GM12878 (cell line): ENCODE data around the gene HK3. TPM values are rescaled to one million over a fixed set of nuclear protein-coding genes. Genes with fewer than 3 reads are reported as not detected.

Source experiments
- CBX3 ChIP-seq: fragments of 200-600 bp; sonication (generic); IDR thresholded peaks from 2 replicates; pipeline ENCODE4 v1.6.1; 2016; ENCODE audit warnings: low read depth, borderline replicate concordance
- CHD4 ChIP-seq: fragments of 200-600 bp; sonication (generic); IDR thresholded peaks from 2 replicates; pipeline ENCODE4 v1.6.1; 2016; ENCODE audit warnings: mild to moderate bottlenecking
- DPF2 ChIP-seq: fragments of 450-650 bp; IDR thresholded peaks from 2 replicates; pipeline ENCODE4 v1.6.1; 2017; ENCODE audit warnings: mild to moderate bottlenecking
- GABPA ChIP-seq: IDR thresholded peaks from 2 replicates; pipeline ENCODE4 v1.6.1; 2014; ENCODE audit warnings: antibody characterized with exemption, low read depth, mild to moderate bottlenecking, inconsistent platforms
- PAX5 ChIP-seq: IDR thresholded peaks from 2 replicates; pipeline ENCODE4 v1.6.1; 2011; ENCODE audit warnings: low read depth, low read length, borderline replicate concordance
- POU2F2 ChIP-seq: IDR thresholded peaks from 3 replicates; pipeline ENCODE4 v1.6.1; 2011; ENCODE audit warnings: low read depth, mild to moderate bottlenecking, low read length, borderline replicate concordance
- SIN3A ChIP-seq: IDR thresholded peaks from 2 replicates; pipeline ENCODE4 v1.6.1; 2012; ENCODE audit warnings: low read depth, low read length, improper control_type of control experiment
- SREBF2 ChIP-seq: IDR thresholded peaks from 2 replicates; pipeline ENCODE4 v1.6.1; 2012; ENCODE audit warnings: mild to moderate bottlenecking, low read length
- ZNF24 ChIP-seq: fragments of 450-650 bp; IDR thresholded peaks from 2 replicates; pipeline ENCODE4 v1.6.1; 2017; ENCODE audit warnings: antibody characterized with exemption, mild to moderate bottlenecking
- ZZZ3 ChIP-seq: IDR thresholded peaks from 2 replicates; pipeline ENCODE4 v1.6.1; 2011; ENCODE audit warnings: low read depth; ENCODE audit not compliant: control insufficient read depth, insufficient read length
- polyA plus RNA-seq, 11 experiments: library from polyadenylated mRNA; depleted of rRNA in 4 of 11; unstranded in 6 of 11; stranded (reverse) in 5 of 11; fragments of >200 nt; fragmentation: Nextera tagmentation in 4 of 11; fragmentation: Illumina TruSeq in 1 of 11; extraction: Ambion mirVana in 4 of 11; extraction: Trizol in 1 of 11; gene quantifications; 1 replicate in 1 of 11; 2 replicates in 10 of 11; pipeline versions ENCODE4 v1.2.1 to v1.2.3, GENCODE V29; 2011 to 2016; ENCODE audit warnings: inconsistent platforms in 2 of 11, missing spikeins in 2 of 11, low read depth in 1 of 11
- total RNA-seq, 4 experiments: library from RNA; depleted of rRNA in 3 of 4; stranded (reverse); fragments of >200 nt in 3 of 4; fragmentation: Illumina TruSeq in 1 of 4; extraction: Trizol in 1 of 4; gene quantifications; 2 replicates each; pipeline versions ENCODE4 v1.2.1 to v1.2.3, GENCODE V29; 2013 to 2021
- TF ChIP-seq, protein P1 (sequence below): fragments of 450-650 bp; IDR thresholded peaks from 2 replicates; pipeline ENCODE4 v1.6.1; 2018; ENCODE audit warnings: borderline replicate concordance, mild to moderate bottlenecking; ENCODE audit not compliant: partially characterized antibody
- TF ChIP-seq, protein P2 (sequence below): IDR thresholded peaks from 2 replicates; pipeline ENCODE4 v1.6.1; 2011; ENCODE audit warnings: mild to moderate bottlenecking, low read depth, low read length, moderate library complexity; ENCODE audit not compliant: insufficient replicate concordance
- TF ChIP-seq, protein P3 (sequence below): fragments of 450-650 bp; formaldehyde crosslinking; IDR thresholded peaks from 2 replicates; pipeline ENCODE4 v1.5.0; 2022; ENCODE audit warnings: mild to moderate bottlenecking, missing genetic modification characterization

The HK3 gene
- total and polyA plus RNA-seq, 10 of the 15 experiments (the other 5 are each of a cell fraction or from before 2014, with no cell fraction given), result 0.13 to 1.3 (median 0.26) TPM; not detected in 4

DNA sequence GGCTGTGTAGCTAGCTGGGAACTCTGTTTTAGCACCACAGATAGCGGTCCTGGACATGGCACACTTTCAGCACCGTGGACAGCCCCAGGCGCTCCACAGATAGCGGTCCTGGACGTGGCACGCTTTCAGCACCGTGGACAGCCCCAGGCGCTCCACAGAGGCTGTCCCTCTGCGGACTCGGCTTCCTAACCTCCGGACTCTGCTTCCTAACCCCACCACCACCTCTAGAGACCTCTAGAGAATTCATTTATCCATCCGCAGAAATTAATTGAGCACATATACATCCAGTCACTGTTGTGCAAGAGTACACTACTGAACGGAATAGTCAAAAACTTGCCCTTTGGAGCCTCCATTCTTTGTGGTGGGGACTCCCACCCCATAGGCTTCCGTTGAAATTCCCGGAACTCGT lies 61.4 kb downstream of the HK3 start (continued):
- TF ChIP-seq POU2F2 (no peak), ZZZ3 (no peak), GABPA (no peak), PAX5 (no peak), CBX3 (no peak), SIN3A (peak; percentile 96), CHD4 (no peak), DPF2 (no peak), SREBF2 (no peak), ZNF24 (no peak)
- TF ChIP-seq, protein P1, sequence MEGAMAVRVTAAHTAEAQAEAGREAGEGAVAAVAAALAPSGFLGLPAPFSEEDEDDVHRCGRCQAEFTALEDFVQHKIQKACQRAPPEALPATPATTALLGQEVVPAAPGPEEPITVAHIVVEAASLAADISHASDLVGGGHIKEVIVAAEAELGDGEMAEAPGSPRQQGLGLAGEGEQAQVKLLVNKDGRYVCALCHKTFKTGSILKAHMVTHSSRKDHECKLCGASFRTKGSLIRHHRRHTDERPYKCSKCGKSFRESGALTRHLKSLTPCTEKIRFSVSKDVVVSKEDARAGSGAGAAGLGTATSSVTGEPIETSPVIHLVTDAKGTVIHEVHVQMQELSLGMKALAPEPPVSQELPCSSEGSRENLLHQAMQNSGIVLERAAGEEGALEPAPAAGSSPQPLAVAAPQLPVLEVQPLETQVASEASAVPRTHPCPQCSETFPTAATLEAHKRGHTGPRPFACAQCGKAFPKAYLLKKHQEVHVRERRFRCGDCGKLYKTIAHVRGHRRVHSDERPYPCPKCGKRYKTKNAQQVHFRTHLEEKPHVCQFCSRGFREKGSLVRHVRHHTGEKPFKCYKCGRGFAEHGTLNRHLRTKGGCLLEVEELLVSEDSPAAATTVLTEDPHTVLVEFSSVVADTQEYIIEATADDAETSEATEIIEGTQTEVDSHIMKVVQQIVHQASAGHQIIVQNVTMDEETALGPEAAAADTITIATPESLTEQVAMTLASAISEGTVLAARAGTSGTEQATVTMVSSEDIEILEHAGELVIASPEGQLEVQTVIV, result no peak
- TF ChIP-seq, protein P2, sequence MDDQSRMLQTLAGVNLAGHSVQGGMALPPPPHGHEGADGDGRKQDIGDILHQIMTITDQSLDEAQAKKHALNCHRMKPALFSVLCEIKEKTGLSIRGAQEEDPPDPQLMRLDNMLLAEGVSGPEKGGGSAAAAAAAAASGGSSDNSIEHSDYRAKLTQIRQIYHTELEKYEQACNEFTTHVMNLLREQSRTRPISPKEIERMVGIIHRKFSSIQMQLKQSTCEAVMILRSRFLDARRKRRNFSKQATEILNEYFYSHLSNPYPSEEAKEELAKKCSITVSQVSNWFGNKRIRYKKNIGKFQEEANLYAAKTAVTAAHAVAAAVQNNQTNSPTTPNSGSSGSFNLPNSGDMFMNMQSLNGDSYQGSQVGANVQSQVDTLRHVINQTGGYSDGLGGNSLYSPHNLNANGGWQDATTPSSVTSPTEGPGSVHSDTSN, result no peak
- TF ChIP-seq, protein P3, sequence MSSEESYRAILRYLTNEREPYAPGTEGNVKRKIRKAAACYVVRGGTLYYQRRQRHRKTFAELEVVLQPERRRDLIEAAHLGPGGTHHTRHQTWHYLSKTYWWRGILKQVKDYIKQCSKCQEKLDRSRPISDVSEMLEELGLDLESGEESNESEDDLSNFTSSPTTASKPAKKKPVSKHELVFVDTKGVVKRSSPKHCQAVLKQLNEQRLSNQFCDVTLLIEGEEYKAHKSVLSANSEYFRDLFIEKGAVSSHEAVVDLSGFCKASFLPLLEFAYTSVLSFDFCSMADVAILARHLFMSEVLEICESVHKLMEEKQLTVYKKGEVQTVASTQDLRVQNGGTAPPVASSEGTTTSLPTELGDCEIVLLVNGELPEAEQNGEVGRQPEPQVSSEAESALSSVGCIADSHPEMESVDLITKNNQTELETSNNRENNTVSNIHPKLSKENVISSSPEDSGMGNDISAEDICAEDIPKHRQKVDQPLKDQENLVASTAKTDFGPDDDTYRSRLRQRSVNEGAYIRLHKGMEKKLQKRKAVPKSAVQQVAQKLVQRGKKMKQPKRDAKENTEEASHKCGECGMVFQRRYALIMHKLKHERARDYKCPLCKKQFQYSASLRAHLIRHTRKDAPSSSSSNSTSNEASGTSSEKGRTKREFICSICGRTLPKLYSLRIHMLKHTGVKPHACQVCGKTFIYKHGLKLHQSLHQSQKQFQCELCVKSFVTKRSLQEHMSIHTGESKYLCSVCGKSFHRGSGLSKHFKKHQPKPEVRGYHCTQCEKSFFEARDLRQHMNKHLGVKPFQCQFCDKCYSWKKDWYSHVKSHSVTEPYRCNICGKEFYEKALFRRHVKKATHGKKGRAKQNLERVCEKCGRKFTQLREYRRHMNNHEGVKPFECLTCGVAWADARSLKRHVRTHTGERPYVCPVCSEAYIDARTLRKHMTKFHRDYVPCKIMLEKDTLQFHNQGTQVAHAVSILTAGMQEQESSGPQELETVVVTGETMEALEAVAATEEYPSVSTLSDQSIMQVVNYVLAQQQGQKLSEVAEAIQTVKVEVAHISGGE (CRISPR knock-in tag), result no peak
